GM18873 (cell line): ENCODE measurements around the gene C6orf15.

Experiments
- ATAC-seq: cut with Tn5 transposase; IDR thresholded peaks from one replicate; pipeline ENCODE4 v1.9.1; 2021; ENCODE audit warnings: mild to moderate bottlenecking, moderate library complexity, moderate number of reproducible peaks; ENCODE audit not compliant: unreplicated experiment, low FRiP score

Gene C6orf15

DNA sequence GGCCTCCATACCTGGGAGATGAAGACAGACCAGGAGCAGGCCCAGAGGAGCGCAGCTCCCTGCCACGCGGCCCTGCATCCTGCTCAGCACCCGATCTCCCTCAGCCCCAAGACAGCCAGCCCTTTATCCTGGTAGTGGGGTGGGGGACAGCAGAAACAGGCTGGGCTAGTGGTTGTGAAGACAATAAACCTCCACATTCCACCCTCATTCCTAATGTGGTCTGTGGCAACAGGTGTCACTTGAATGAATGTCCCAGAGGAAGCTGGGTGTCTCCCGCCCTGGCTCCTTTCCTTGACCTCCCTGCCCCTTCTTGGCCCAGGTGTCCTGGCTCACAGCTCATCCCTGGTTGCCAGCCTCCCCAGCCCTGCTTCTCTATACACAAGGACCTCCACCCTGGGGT, at the start of gene C6orf15:
Gene C6orf15 (minus strand): TSS at position 98 of the 400 bp plus-strand sequence. CDS start 20 bp downstream, at position 78.
- ATAC-seq, result no peak

DNA sequence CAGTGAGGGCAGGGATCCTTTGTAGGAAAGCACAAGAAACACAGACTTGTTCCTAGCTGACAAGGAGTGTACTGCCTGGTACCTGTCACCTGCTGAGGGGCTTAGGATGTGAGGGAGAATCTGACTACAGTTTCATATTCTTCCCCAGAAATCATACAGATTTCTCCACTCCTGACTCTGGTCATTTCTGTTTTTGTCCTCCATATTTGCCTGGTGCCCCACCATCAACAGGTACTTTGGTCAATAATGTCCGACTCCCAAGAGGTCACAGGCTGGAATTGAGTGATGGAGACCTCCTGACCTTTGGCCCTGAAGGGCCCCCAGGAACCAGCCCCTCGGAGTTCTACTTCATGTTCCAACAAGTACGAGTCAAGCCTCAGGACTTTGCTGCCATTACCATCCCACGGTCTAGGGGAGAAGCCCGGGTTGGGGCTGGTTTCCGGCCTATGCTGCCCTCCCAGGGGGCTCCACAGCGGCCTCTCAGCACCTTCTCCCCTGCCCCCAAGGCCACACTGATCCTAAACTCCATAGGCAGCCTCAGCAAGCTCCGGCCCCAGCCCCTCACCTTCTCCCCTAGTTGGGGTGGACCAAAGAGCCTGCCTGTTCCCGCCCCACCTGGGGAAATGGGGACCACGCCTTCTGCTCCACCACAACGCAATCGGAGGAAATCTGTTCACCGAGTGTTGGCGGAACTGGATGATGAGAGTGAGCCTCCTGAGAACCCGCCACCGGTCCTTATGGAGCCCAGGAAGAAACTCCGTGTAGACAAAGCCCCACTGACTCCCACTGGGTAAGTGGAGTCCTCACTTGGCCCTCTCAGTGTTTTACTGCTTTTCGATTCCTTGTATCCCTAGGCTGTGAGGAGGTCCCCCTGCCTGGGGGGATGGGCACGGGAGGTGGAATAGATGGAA, 49.1 kb upstream of the C6orf15 start:
- ATAC-seq, result no peak

DNA sequence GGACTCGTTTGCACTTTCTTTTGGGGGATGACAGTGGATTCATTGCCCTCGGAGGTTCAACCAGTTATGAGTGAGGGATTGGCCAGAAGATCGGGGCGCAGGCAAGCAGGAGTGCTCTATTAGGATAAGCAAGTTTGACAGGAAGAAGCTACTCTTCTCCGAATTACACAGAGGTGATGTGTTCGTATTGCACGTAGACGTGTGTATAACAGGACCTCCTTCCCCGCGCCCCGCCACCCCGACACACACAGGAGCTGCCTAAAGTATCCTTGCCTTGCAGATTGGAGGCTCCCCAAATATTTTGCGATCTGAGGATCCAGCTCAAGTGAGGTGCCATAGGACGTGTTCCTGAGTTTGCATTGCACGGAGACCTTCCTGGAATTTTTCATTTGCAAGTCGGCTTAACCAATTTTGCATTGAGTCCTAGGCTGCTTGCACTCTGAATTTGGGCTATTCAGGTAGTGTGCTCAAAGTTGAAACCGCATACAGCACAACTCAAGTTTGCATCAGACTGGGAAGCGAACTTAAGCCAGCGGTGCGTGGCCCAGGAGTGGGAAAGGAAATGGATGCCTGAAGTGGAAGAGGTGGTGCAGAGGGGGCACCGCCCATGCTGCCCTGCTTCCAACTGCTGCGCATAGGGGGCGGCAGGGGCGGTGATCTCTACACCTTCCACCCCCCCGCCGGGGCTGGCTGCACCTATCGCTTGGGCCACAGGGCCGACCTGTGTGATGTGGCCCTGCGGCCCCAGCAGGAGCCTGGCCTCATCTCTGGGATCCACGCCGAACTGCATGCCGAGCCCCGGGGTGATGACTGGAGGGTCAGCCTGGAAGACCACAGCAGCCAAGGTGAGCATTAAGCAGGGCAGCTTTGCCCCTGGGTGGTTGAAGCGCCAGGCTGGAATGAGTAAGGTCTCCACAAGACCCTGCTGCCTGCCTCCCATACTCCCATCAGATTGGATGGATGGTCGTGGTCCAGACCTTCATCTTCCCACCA, 46.8 kb upstream of the C6orf15 start:
- ATAC-seq, result no peak

DNA sequence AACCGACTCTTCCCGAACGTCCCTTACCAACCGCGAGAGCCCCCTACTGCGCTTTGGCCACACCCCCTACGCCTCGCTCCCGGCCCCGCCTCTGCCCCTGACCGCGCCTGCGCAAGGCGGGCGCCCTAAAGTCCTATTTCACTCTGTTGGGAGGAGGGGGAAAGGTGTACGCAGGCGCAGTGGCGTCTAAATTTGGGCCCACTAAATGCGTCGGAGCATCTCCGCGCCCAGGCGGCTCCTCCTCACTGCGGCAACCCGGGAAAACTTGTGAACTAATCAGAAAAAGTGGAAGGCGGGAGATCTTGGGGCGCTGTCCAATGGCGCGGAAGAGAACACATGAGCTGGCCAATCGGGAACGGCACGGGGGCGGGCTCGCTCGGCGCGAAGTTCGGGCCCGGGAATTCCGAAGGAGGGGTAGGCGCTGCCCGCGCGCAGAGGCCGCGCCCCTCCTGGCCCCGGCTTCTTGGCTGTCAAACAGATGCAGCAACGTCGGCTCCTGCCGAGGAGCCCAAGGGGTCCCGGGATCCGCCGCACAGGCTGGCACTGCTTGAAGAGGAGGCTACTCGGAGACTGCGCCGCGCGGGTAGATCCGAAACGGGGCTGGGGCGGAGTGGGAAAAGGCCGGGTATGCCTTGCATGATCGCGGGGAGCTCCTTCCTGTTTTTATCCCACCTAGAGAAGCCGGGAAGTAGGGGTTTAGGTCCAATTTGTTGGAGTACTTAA, 45.9 kb upstream of the C6orf15 start, which contains the start of gene TCF19:
Gene TCF19 (plus strand): TSS at position 450 of the 723 bp plus-strand sequence. CDS start 881 bp downstream, outside the sequence.
- peak; percentile 82 for ATAC-seq

DNA sequence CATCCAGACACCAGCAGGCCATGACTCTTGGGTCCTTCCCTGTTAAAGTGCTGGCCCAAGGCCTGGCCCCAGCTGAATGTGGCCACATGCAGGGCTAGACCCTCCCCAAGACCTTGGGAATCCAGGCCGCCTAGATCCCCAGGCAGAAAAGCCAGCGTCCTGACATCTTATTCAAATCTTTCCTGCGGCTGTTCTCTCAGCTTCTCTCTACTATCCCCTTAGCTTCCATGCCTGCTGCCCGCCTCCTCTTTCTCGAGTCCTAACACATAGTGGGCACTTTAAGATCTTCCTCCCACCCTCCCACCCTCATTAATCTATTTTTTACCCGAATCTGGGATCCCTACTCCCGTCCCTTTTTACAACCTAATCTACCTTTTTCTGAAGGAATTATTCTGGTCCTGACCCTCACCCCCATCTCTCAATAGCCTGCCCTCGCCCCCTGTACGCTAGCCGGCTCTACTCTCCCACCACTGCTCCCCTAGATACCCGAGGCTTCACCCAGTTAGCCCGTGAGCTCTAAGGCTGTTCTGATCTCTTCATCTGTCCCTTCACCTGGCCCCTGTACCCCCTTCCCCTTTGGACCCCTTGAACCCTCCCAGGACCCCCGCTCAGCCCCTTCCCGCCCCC, 45.3 kb upstream of the C6orf15 start, which contains the start of gene CCHCR1:
Gene CCHCR1 (minus strand): TSS at position 290 of the 627 bp plus-strand sequence. CDS start 202 bp downstream, at position 88.
- no peak for ATAC-seq

DNA sequence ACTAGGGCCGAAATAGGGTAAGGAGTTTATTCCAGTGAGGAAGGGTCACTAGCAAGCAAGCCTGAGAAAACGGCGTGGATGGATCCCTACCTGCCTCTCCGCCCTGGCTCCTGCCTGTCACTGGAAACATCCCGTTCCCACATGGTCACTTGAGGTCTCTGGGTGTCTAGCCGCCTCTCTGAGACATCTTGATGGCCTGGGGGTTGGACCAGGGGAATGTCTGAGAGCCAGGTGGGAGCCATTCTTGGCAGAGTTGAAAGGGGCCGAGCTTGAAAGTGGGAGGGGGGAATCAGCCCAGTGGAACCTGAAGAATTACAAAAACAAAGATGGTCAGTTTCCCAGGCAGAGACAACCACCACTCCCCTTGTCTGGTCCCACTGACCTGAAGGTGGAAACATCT, 44.3 kb upstream of the C6orf15 start:
- ATAC-seq, result no peak

DNA sequence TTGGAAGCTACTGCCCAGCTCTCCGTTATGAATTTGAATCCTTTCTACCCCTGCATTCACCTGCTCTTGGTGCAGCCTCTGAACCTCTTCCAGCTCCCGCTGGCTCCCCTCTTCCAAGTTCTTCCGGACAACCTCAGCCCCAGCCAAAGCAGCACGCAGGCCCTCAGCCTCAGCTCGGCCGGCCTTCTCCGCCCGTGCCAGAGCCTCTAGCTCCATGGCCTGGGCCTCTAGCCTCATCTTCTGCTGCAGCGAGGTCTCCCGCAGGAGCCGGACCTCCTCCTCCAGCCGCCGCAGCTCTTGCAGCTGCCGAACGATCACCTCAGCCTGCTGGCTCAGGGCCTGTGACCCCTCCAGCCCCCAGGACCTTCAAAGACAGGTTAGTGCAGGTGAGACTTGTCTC, 42.1 kb upstream of the C6orf15 start:
- ATAC-seq, result no peak

DNA sequence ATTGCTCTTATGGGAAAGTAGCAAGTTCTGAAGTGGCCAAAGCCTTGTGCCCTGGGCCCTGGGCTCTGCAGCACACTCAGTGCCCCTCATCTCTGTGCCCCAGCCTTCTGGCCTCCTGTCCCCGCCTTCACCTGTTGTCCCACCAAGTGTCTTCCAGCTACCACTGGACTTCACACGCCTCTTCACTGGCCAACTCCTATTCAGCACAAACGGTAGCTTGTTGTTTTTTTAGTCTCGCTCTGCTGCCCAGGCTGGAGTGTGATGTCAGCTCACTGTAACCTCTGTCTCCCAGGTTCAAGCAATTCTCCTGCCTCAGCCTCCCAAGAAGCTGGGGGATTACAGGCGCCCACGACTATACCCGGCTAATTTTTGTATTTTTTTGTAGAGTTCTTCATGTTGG, 40.4 kb upstream of the C6orf15 start:
- ATAC-seq, result no peak

DNA sequence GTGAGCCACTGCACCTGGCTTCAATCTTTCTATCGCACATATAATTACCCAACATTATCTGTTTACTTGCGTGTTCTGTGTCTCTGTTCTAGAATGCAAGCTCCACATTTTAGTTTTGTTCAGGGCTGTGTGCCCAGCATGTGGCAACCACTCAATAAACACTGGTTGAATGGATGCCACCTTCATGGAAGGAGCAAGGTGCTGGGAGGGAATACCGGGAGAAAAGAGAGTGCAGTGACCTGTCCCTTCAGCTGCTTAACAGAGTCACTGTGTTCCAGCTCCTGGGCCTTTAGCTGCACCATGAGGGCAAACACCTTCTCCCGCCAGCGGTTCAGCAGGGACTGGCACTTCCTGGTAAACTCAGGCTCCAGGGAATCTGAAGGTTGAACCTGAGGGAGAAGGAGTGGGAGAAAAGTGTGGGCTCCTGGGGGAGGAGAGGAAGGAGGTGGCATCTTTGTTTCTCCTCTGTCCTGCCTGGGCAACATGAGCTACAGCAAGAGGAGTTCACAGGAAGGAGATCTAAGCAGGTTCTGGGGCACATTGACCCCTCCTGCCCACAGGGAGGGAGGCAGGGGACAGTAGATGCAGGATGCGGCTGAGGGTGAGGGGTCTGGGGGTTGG, 37.6 kb upstream of the C6orf15 start:
- ATAC-seq, result no peak

DNA sequence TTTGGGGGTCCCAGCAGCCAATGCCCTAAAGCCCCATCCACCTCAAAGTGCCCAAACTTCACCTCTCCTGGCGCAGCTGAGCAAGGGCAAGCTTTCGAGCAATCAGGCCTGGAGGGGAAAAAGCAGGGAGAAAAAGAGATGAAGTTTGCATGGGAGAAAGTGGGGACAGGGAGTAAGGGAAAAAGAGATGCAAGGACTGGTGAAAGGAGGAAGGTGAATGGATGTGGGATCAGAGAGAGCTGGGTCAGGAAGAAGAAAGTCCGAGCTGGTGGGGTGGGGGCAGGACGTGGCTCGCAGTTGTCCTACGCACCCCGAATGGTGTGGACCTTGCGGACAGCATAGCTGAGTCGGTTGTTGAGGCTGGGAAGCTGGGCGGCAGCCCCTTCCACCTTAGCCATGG, 33.0 kb upstream of the C6orf15 start:
- no peak for ATAC-seq

DNA sequence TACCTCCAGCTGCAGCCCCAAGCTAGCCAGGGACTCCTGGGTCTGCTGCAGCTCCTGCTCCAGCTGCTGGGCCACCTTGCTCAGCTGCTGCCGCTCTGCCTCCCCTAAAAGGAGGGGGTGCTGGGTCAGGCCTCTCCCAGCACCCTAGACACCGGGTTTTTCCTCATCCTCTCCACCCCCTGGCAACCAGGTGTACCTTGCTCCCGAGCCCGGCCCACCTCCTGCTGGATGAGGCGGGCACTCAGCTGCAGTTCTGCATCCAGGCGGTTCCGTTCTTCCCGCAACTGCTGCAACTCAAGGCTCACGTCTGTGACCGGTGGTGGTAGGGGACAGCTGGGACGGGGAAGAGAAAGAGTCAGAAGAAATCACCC, 32.6 kb upstream of the C6orf15 start:
- ATAC-seq, result no peak

DNA sequence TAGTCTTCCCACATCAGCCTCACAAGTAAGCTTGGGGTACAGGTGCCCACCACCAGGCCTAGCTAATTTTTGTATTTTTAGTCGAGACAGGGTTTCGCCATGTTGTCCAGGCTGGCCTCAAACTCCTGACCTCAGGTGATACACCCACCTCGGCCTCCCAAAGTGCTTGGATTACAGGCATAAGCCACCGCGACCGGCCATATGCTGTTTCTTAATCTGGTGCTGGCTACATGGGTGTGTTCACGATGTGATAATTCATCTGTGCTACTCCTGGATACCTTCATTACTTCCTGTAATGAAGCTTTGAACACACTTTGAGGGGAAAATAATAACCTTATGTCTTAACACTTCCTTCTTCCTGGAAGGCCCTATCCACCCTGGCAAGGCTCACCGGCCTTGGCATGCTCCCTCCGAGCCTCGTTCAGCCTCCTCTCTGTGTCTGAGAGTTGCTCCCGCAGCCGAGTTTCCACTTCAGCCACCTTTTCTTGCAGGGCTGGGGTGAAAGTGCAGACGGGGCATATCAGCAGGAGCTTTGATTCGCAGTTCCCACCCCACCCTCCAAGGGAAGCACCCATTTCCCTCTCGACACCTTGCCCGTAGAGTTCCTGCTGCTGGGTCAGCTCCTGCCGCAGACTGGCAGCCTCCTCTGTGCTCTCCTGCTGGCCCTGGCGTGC, 32.1 kb upstream of the C6orf15 start:
- no peak for ATAC-seq

DNA sequence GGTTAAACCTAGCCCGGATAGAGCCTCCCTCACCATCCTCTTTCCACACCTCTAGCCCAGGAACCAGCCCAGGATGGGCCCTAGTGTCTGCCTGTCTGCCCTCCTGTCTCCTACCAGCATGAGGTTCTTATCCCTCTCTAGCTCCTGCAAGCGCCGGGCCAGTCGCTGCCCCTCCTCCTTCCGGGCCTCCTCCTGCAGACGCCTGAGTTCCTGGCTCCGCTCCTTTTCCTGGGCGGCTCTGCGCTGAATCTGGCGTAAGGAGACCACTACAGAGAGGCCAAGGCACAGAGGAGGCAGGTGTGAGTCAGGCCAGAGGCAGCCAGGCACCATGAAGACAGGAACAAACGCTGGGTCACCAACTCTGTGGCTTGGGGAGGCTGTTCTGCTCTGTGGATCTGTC, 30.8 kb upstream of the C6orf15 start:
- no peak for ATAC-seq

DNA sequence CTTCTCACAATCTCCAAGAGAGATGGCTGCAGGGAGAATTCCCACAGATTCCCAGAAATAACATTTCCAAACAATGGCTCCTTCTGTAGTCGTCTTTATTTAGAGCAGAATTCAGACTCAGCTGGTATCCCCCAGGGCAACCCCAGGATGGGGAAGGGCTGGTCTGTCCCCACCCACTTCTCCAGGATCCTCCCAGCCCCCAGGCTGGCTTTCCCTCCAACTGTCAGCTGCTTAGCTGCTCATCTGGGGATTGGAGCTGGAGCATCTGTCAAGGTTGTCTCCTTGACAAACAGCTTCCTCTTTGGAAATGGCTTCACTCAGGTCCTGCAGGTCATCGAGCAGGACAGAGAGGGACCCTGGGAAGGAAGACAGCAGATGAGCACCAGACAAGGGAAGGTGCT, 30.0 kb upstream of the C6orf15 start:
- no peak for ATAC-seq

DNA sequence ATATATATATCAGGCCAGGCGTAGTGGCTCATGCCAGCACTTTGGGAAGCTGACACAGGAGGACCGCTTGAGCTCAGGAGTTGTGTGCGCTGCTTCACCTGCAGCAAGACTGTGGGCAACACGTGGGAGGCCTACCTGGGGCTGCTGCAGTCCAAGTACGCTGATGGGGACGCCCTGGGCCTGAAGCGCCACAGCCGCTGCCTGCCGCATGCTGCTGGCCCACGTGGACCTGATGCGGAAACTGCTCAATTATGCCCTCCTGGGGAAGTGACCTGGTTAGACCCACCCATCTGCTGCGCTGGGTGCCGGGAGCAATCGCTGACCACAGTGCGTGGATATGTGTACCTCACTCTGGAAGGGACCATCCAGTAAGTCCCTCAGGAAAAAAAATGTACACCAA, 28.3 kb upstream of the C6orf15 start:
- no peak for ATAC-seq

DNA sequence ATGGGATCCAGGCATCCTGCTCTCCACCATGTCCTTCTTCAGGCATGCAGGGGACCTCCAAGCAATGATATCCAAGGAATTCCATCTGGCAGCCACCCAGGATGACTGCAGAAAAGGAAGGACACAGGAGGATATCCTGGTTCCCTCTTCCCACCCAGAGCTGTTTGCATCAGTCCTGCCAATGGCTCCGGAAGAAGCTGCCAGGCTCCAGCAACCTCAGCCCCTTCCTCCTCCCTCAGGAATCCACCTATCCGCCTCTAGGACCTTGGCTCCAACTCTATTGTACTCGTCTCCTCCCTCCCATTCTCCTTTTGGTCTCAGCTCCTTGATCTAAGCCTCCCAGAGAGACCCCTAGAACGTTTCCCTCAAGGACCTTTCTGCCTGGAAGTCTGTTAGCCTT, 27.2 kb upstream of the C6orf15 start:
- ATAC-seq, result no peak

DNA sequence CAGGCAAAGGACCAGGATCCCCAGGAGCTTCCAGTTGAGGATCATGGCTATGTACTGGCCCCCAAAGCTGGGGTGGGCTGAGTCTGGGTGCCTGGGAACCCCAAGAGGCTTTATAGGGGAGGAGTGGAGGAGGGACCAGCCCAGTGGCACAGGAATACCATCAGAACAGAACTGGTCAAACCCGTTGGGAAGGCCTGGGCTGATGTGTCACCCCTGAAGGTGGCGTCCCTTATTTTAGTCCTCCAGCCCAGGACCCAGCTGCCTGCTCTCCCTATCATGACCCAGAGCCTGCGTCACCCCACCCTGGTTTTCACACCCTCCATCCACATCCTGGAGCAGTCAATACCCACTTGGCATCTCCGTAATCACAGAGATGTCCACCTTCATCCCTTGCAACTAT, 26.6 kb upstream of the C6orf15 start, which contains the start of gene PSORS1C2:
Gene PSORS1C2 (minus strand): TSS at position 85 of the 400 bp plus-strand sequence. CDS start 40 bp downstream, at position 45.
- no peak for ATAC-seq

DNA sequence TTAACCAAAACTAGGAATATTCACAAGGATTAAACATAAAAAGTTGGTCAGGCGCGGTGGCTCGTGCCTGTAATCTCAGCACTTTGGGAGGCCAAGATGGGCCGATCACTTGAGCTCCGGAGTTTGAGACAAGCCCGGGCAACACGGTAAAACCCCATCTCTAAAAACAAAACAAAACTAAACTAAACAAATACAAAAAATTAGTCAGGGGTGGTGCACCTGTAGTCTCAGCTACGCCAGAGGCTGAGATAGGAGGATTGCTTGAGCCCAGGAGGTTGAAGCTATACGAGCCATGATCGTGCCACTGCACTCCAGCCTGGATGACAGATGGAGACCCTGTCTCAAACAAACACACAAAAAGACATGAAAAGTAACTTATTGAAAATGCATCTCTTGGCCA, 23.3 kb upstream of the C6orf15 start:
- no peak for ATAC-seq

DNA sequence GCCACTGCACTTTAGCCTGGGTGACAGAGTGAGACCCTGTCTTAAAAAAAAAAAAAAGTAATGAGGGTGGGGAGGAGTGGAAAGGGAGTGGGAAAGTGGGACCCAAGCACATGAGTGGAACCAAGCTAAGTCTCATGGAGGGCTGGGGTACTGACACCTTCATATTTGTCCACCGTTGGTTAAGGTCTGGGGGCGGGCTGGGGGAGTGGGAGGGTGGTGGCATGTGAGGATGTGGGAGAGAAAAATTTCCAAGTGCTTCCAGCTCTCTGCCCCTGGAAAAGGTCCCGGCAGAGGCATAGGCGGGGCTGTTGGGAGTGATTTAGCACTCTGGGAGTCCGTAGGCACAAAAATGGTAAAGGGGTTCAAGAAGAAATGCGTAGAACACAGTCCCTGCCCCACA, 20.4 kb upstream of the C6orf15 start:
- ATAC-seq, result no peak
